HL-60 (cell line): ENCODE results near the gene HCN4.

ENCODE experiments used
- DNase-seq, 2 experiments: peaks; one replicate each; pipeline ENCODE4 v3.0.0-alpha.2; 2010 to 2020; ENCODE audit warnings: low read depth in 1 of 2, low spot score in 1 of 2
- H3K27ac ChIP-seq: fragments of 250-450 bp; sonication (Bioruptor Pico); replicated peaks from 2 replicates; pipeline ENCODE4 v1.5.1; 2020; ENCODE audit warnings: mild to moderate bottlenecking, moderate library complexity
- H3K27me3 ChIP-seq: fragments of 250-450 bp; sonication (Bioruptor Pico); 2 replicates; pipeline ENCODE4 v1.5.1; 2021; ENCODE audit warnings: mild to moderate bottlenecking, moderate library complexity; ENCODE audit not compliant: insufficient read depth, poor library complexity, severe bottlenecking
- H3K4me3 ChIP-seq: replicated peaks from 2 replicates; pipeline ENCODE4 v1.5.1; 2011; ENCODE audit warnings: mild to moderate bottlenecking, control low read depth, low read length; ENCODE audit not compliant: insufficient read depth
- GABPA ChIP-seq: IDR thresholded peaks from 2 replicates; pipeline ENCODE4 v1.6.1; 2012; ENCODE audit warnings: low read depth
- POLR2AphosphoS5 ChIP-seq: IDR thresholded peaks from 2 replicates; pipeline ENCODE4 v1.6.1; 2012; ENCODE audit warnings: low read depth
- SPI1 ChIP-seq: IDR thresholded peaks from 2 replicates; pipeline ENCODE4 v1.6.1; 2012; ENCODE audit warnings: low read depth, mild to moderate bottlenecking, borderline replicate concordance
- long read RNA-seq: library from polyadenylated mRNA; unstranded; transcript quantifications from one replicate; pipeline ENCODE4 v2.0.0, GENCODE V29; 2020
- TF ChIP-seq, protein P1 (sequence below): IDR thresholded peaks from one replicate; pipeline ENCODE4 v1.5.1; 2011; ENCODE audit warnings: low read length, control low read depth, inconsistent platforms; ENCODE audit not compliant: insufficient read depth
- TF ChIP-seq, protein P2 (sequence below): IDR thresholded peaks from 2 replicates; pipeline ENCODE4 v1.6.1; 2012; ENCODE audit warnings: low read depth; ENCODE audit not compliant: insufficient replicate concordance

Gene HCN4
- long read RNA-seq, result 0 reads

- Histone ChIP-seq H3K4me3 (no peak within 1 kb of the TSS), H3K27ac (no peak within 1 kb of the TSS), H3K27me3 (peaks cover 40% of the 10 kb centered on the region)
- DNase-seq, result no peak
- TF ChIP-seq POLR2AphosphoS5 (no peak), SPI1 (no peak), GABPA (no peak)
- TF ChIP-seq, protein P1, sequence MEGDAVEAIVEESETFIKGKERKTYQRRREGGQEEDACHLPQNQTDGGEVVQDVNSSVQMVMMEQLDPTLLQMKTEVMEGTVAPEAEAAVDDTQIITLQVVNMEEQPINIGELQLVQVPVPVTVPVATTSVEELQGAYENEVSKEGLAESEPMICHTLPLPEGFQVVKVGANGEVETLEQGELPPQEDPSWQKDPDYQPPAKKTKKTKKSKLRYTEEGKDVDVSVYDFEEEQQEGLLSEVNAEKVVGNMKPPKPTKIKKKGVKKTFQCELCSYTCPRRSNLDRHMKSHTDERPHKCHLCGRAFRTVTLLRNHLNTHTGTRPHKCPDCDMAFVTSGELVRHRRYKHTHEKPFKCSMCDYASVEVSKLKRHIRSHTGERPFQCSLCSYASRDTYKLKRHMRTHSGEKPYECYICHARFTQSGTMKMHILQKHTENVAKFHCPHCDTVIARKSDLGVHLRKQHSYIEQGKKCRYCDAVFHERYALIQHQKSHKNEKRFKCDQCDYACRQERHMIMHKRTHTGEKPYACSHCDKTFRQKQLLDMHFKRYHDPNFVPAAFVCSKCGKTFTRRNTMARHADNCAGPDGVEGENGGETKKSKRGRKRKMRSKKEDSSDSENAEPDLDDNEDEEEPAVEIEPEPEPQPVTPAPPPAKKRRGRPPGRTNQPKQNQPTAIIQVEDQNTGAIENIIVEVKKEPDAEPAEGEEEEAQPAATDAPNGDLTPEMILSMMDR, result no peak
- TF ChIP-seq, protein P2, sequence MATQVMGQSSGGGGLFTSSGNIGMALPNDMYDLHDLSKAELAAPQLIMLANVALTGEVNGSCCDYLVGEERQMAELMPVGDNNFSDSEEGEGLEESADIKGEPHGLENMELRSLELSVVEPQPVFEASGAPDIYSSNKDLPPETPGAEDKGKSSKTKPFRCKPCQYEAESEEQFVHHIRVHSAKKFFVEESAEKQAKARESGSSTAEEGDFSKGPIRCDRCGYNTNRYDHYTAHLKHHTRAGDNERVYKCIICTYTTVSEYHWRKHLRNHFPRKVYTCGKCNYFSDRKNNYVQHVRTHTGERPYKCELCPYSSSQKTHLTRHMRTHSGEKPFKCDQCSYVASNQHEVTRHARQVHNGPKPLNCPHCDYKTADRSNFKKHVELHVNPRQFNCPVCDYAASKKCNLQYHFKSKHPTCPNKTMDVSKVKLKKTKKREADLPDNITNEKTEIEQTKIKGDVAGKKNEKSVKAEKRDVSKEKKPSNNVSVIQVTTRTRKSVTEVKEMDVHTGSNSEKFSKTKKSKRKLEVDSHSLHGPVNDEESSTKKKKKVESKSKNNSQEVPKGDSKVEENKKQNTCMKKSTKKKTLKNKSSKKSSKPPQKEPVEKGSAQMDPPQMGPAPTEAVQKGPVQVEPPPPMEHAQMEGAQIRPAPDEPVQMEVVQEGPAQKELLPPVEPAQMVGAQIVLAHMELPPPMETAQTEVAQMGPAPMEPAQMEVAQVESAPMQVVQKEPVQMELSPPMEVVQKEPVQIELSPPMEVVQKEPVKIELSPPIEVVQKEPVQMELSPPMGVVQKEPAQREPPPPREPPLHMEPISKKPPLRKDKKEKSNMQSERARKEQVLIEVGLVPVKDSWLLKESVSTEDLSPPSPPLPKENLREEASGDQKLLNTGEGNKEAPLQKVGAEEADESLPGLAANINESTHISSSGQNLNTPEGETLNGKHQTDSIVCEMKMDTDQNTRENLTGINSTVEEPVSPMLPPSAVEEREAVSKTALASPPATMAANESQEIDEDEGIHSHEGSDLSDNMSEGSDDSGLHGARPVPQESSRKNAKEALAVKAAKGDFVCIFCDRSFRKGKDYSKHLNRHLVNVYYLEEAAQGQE, result no peak
Measured at GRCh38 chr15:73368301-73369136, at the start of gene HCN4. TSS of gene HCN4 (minus strand) at chr15:73368958. CDS start at chr15:73368270, 688 bp downstream.

DNA sequence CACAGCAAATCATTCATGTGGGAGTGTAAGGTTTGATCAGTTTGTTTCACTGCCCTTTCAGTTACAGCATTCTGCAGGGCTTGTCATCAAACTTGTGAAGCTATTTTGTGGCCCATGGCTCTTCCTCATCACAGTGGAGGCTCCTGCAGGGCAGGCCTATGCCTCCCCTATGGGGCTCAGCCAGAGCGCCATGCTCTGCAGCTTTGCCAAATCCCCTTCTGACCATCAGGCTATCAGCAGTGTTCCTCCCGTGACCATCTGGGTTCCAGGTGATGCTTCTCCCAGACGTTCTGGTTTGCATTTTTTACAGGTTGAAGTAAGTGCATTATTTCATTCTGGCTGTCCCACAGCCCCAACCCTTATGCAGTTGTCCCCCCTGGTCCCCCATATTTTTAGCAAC, 46.1 kb upstream of the HCN4 start:
- no peak overlapping the region for H3K27ac ChIP-seq
- peaks cover 2% of the 10 kb centered on the region for H3K27me3 ChIP-seq
- no peak for DNase-seq
- no peak overlapping the region for H3K4me3 ChIP-seq
- TF ChIP-seq SPI1, result no peak
- TF ChIP-seq, protein P1, result no peak
- TF ChIP-seq POLR2AphosphoS5, result no peak
- TF ChIP-seq GABPA, result no peak
- TF ChIP-seq, protein P2, result no peak

- DNase-seq, result no peak
- no peak overlapping the region for H3K27ac ChIP-seq
- TF ChIP-seq GABPA (no peak), POLR2AphosphoS5 (no peak), SPI1 (no peak)
- TF ChIP-seq, protein P2, result no peak
- TF ChIP-seq, protein P1, result no peak
- no peak overlapping the region for H3K4me3 ChIP-seq
- H3K27me3 ChIP-seq, result peaks cover 2% of the 10 kb centered on the region
Measured at GRCh38 chr15:73403171-73403570, 34.4 kb upstream of the HCN4 start.
